Cardiac atrium fibroblast (primary cell): ENCODE measurements around the gene GABARAPL2. TPM values are rescaled to one million over a fixed set of nuclear protein-coding genes. Genes with fewer than 3 reads are reported as not detected.

ENCODE experiments used
- total RNA-seq: library from RNA; depleted of rRNA; stranded (reverse); fragments of >200 nt; gene quantifications from 2 replicates; pipeline ENCODE4 v1.2.3, GENCODE V29; 2015

Gene GABARAPL2
- total RNA-seq = 51.8 and 62.0 TPM in 2 replicates

GRCh38 chr16:75566040-75566757 is at the start of gene GABARAPL2:
GABARAPL2 (plus strand) TSS chr16:75566379; CDS start chr16:75566487, 108 bp downstream.

GRCh38 chr16:75535901-75536300 is 30.3 kb upstream of the GABARAPL2 start, which contains the start of gene CHST5:
CHST5 (minus strand) TSS chr16:75536108; CDS start chr16:75530384, 5,724 bp downstream.

GRCh38 chr16:75555707-75556430 is 10.3 kb upstream of the GABARAPL2 start, which contains the start of gene TMEM231:
TMEM231 (minus strand) TSS chr16:75556252; CDS start chr16:75556209, 43 bp downstream.

GRCh38 chr16:75622761-75623605 is 56.8 kb downstream of the GABARAPL2 start, which contains the start of gene ADAT1:
ADAT1 (minus strand) TSS chr16:75623281; CDS start chr16:75620799, 2,482 bp downstream.

Other genes starting within 250 kb of the GABARAPL2 start
- gene CFDP1, start 132.9 kb upstream of the GABARAPL2 start, total RNA-seq = 24.6 and 39.2 TPM in 2 replicates
- 7.1 and 11.2 TPM in 2 replicates for gene TMEM170A, start 101.7 kb upstream of the GABARAPL2 start, total RNA-seq
- 0.72 and 0.97 TPM in 2 replicates for gene CHST6, start 70.9 kb upstream of the GABARAPL2 start, total RNA-seq
- gene CHST5, start 30.3 kb upstream of the GABARAPL2 start, total RNA-seq = not detected in 2 replicates
- 9.4 and 13.6 TPM in 2 replicates for gene TMEM231, start 10.1 kb upstream of the GABARAPL2 start, total RNA-seq
- 27.5 and 34.7 TPM in 2 replicates for gene ADAT1, start 56.9 kb downstream of the GABARAPL2 start, total RNA-seq
- 137 and 149 TPM in 2 replicates for gene KARS1, start 81.3 kb downstream of the GABARAPL2 start, total RNA-seq
- 35.0 and 45.4 TPM in 2 replicates for gene TERF2IP, start 81.4 kb downstream of the GABARAPL2 start, total RNA-seq
- not detected in 2 replicates for gene CPHXL2, start 110.6 kb downstream of the GABARAPL2 start, total RNA-seq
- gene DUXB, start 135.1 kb downstream of the GABARAPL2 start, total RNA-seq = not detected in 2 replicates
- not detected in 2 replicates for gene CPHXL, start 160.1 kb downstream of the GABARAPL2 start, total RNA-seq